GM18498 (cell line): ENCODE data around the gene PLA2G2A.
"Not testable (repeated sequence)": the region's sequence is repeated elsewhere in the genome, so short reads cannot be mapped to it uniquely, and the experiment has no call there.

Experiments
- ATAC-seq: cut with Tn5 transposase; IDR thresholded peaks from one replicate; pipeline ENCODE4 v1.9.1; 2021; ENCODE audit warnings: mild to moderate bottlenecking, moderate library complexity; ENCODE audit not compliant: unreplicated experiment

The PLA2G2A gene, protein sequence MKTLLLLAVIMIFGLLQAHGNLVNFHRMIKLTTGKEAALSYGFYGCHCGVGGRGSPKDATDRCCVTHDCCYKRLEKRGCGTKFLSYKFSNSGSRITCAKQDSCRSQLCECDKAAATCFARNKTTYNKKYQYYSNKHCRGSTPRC

DNA sequence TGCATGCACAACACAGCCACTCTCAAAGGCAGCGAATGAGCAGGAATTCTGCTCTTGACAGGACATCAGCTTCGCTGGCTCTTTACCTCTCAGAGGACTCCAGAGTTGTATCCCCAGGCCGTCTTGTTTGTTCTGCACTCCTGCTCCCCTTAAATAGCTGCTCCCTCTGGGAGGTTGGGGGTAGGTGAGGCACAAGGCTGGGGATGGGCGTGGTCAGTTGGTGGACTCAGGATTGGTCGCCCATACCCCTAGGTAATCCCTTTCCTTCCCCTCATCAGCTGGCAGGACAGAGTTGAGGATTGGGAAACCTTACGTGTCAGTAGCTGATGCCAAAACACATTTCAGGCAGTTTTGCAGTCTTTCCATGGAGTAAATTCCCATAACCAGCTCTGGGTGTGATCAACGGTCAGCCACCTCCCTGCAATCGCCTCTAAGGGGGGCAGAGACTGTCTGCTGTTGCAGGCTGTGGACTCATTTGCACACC, at the start of gene PLA2G2A:
PLA2G2A (minus strand) TSS at position 125 of the 484 bp plus-strand sequence. CDS start 845 bp downstream, outside the sequence.
- no peak for ATAC-seq

DNA sequence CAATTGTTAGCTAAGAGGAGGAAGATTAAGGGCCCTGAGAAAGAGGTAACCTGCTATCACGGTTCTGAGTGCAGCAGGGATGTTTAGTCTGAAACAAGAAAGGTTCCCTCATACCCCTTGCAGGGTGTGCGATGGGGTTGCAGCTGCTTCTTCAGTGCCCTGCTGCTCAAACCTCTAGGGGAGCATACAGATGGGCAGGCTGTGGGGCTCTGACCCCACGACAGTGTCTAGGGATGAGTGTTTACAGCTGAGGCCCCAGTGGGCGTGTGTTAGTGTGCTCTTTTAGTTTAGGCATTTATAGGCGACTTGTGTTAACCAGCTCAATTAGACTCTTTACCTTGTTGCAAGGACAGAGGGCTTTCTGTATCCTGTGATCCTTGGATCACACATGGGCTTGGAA, 49.3 kb upstream of the PLA2G2A start:
- ATAC-seq: no peak

DNA sequence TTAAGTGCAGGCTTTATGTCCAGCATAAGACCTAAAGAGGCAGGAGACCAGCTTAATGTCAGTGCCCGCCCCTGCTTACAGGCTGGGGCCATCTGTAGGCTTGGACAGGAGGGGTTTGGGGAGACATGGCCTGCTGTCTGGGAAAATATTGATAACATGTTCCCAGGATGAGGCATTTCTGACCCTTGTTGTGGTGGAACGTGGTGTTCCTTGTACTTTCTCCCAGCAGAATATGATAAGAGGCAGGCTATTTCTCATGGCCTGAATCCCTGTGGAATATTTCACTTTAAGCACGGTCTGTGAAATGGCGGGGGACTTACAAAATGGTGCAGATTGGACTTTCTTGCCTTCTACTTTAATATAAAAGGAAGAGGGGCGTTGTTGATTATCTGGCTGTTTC, 48.7 kb upstream of the PLA2G2A start:
- ATAC-seq: no peak

DNA sequence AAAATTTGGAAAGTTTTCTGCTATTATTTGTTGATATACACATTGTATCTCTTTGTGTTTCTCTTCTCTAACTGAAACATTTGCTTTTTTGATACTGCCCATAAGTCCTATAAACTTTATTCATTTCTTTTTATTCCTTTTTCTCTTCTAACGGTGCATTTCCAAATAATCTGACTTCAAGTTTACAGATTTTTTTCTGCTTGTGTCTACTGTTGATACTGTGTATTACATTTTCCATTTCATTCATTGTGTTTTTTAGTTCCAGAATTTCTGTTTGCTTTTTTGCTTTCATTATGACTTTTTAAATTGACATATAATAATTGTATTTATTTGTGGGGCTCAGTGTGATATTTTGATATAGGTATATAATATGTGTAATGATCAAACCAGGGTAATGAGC, 38.3 kb upstream of the PLA2G2A start:
- ATAC-seq: no peak

DNA sequence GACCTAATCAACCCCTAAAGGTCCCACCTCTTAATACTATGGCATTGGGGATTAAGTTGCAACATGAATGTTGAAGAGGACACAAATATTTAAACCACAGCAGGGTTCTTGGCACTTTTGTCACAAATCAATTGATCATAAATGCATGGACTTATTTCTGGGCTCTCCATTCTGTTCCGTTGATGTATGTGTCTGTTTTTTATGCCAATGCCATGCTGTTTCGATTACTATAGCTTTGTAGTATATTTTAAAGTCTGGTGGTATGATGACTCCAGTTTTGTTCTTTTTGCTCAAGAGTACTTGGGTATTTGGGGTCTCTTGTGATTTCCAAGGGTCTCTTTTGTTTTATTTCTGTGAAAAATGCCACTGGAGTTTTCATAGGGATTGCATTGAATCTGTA, 34.7 kb upstream of the PLA2G2A start:
- ATAC-seq: no peak

DNA sequence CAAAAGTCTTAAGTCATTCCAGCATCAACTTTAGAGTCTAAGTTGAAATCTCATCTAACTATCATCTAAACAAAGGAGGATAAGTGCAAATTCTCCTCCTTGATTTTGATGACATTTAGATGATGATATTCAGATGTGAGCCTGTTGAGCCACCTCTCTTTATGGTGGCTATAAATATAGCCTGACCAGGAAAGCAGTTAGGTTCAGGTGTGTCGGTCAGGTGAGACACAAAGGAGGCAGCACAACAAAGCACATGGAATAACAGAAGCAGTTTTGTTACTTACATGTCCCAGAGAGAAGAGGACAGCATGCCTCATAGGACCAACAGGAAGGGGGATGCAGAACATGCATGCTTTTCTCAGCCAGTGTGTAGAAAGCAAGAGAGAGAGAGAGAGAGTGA, 30.6 kb upstream of the PLA2G2A start:
- no peak for ATAC-seq

DNA sequence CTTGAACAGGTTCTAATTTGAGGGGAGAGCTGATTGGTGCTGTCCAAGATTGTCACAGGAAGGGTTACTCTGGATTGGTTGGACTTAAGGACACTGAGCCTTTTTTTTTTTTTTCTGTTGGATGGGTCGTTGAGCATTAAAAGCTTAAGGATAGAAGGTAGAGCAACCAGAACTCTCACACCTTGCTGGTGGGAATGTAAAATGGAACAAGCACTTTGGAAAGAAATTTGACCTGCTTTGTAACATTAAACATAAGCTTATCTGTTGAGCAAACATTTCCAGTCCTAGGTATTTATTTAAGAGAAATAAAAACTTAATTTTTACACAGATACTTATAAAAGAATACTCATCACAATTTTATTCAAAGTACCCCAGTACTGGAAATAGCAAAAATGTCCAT, 29.8 kb upstream of the PLA2G2A start:
- no peak for ATAC-seq

DNA sequence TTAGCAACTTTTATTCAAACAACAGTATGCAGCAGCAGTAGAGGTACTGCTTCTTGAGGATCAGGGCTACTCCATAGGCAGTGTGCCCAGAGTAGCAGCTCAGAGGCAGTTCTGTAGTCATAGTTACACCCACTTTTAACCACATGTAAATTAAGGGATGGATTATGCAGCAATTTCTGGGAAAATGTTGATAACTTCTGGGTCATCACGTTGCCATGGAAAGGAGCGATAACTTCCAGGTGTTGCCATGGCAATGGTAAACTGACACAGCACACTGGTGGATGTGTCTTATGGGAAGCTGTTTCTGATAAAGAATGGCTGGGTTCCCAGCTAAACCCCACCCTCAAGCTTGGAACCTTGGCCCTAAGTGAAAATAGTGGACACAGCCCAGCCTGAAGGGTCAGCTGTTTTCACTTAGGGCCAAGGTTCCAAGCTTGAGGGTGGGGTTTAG, 29.0 kb upstream of the PLA2G2A start:
- ATAC-seq: no peak

DNA sequence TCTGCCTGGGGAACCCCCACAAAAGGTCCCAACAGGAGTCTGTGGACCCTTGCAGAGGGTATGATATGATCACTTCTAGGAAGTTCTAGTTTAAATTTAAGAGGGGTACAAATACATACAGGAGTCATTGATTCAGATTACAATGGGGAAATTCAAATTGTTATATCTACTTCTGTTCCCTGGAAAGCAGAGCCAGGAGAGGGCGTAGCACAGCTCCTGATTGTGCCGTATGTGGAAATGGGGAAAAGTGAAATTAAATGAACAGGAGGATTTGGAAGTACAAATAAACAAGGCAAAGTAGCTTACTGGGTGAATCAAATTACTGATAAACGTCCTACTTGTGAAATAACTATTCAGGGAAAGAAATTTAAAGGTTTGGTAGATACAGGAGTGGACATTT, 19.4 kb upstream of the PLA2G2A start:
- not testable (repeated sequence) for ATAC-seq

DNA sequence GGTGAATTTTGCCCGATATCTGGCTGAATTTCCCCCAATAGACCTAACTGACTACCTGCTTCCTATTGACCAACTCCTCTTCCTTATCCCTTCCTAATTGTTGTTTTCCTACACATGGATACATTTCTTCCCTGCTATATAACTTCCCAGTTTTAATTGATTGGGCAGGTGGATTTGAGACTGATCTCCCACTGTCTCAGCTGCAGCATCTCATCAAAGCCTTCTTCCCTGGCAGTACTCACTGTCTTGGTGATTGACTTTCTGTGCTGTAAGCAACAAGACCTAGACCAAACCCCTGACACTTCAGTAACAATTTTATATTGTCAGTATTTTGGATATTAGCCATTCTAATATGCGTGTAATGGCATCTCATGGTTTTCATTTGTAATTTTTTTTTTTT, 11.3 kb upstream of the PLA2G2A start:
- ATAC-seq: no peak

DNA sequence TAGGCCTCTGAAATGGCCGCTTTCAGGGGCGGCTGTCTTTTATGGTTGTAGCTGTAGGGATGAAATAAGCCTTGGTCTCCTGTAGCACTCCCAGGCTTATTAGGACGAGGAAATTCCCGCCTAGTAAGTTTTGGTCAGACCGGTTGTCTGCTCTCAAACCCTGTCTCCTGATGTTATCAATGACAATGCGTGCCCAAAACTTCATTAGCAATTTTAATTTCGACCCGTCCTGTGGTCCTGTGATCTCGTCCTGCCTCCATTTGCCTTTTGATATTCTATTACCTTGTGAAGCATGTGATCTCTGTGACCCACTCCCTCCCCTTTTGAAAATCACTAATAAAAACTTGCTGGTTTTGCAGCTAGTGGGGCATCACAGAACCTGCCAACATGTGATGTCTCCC, 10.8 kb upstream of the PLA2G2A start:
- not testable (repeated sequence) for ATAC-seq

DNA sequence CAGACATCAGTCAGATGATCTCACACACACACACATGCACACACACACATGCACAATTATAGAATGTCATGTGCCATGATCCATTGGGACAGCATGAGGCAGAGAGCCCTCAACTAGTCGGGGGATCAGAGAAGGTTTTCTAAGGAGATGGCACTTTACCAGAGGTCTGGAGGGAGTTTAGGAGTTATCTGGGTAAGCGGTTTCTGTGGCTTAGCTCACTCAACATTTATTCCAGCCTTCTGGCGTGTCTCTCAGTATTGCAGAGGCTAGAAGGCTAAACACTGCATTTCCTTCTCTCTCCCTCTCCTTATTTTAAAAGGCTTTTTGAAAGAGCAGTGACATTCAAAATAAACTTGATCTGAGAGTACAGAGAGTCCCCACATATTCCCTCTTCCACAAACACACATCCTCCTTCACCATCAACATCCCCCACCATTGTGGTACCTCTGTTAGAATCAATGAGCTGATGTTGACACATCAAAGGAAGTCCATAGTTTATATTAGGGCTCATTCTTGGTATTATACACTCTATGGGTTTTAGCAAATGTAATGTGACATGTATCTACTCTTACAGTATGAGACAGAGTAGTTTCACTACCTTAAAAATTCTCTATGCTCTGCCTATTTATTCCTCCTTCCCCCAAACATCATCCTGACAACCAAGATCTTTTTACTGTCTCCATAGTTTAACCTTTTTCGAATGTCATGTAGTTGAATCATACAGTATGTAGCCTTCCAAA, 9.0 kb upstream of the PLA2G2A start:
- no peak for ATAC-seq

DNA sequence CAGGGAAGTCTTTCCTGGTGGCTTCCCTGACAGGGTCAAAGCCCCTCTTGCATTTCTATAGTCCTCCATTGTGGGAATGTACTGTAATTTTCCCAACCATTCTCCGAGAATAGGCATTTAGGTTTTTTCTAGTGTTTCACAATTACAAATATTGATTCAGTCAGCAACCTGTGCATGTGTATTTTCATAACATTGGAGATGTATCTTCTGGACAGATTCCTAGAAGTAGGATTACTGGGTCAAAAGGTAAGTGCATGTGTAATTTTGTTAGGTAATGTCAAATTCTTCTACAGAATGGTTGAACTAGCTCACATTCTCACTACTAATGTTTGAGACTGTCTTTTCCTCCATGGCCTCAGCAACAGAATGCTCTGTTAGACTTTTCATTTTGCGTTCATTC, 8.3 kb upstream of the PLA2G2A start:
- ATAC-seq: no peak

DNA sequence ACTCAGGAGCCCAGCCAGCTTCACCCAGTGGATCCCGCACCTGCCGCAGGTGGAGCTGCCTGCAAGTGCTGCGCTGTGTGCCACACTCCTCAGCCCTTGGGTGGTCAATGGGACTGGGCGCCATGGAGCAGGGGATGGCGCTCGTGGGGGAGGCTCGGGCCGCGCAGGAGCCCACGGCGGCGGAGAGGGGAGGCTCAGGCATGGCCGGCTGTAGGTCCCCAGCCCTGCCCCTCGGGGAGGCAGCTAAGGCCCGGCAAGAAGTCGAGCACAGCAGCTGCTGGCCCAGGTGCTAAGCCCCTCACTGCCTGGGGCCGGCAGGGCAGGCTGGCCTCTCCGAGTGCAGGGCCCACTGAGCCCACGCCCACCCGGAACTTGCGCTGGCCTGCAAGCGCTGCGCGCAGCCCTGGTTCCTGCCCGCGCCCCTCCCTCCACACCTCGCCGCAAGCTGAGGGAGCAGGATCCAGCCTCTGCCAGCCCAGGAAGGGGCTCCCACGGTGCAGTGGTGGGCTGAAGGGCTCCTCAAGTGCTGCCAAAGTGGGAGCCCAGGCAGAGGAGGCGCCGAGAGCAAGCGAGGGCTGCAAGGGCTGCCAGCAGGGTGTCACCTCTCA, 5.1 kb upstream of the PLA2G2A start:
- not testable (repeated sequence) for ATAC-seq

DNA sequence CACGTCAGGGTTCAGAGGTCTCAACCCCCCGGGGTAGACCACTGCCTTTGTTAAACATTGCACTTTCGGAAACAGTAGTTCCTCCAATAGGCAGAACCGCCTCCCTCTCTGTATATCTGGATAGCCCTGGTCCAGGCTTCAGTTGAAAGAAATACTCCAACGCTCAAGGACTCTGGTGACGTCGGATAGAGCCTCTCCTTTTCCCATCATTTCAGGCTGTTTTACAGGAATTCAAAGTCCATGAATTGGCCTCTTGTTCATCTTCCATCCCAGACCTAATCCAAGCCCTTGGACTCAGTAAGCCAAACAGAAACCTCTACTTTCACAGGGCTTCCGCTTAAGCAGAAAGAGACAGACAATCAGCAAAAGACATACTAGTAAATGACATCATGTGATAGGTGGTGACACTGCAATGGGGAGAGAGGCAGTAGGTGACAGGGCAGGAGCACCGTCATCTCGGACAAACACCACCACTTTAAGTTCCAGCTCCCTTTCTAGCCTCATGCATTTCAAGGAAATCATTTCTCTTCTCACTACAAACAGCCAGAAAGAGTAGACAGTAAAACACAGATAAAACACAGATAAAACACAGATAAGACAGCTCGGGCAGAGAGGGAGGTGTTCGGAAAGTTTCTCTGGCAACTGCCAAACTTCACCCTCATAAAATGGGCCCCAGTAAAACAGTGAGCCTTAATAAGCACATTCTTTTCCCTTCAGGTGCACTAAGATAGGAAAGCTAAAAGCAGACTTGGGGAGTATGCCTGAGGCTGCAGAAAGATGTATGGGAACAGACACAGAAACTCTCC, 2.3 kb upstream of the PLA2G2A start:
- ATAC-seq: no peak

DNA sequence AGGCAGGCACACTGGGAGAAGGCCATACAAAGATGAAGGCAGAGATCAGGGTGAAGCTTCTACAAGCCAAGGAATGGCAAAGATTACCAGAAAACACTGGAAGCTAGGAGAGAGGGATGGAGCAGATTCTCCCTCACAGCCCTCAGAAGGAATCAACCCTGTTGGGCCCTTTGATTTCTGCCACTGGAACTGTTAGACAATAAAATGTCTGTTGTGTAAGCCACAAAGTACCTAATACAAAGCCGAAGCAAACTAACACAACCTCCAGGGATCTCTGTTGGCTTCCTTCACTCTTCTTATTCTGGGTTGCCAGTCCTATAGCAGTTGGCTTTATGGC, 1.7 kb upstream of the PLA2G2A start:
- ATAC-seq: no peak

DNA sequence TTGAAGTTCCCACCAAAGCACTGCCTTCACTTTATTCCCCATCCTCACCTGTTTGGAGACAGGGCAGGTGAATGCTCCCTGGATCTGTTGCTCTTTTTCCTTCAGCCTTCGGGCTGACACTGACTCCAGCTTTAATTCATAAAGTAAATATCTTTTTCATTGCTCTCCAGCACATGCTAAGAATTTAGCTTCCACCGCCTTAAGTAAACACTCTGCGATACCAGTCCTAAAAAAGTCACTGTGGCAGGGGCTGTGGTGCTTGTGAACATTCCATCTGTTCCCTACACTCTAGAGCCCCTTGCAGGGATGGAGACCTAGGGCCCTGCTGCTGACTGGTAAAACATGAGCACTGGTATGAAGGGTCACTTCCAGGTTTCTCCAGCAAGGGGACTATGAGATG, 896 bp upstream of the PLA2G2A start:
- no peak for ATAC-seq

DNA sequence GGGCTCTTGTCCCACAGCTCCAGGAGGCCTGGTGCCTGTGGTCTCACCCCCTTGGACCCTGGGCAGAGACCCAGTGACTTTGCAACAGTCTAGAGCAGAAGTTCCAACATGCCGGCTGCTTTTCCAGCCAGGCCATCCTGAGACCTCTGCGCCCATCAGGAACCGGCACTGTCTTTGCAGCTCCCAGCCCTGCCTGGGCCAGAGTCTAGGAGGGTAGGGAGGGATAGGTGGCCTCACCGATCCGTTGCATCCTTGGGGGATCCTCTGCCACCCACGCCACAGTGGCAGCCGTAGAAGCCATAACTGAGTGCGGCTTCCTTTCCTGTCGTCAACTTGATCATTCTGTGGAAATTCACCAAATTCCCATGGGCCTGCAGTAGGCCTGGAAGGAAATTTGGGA, 1.3 kb downstream of the PLA2G2A start:
- ATAC-seq: no peak

DNA sequence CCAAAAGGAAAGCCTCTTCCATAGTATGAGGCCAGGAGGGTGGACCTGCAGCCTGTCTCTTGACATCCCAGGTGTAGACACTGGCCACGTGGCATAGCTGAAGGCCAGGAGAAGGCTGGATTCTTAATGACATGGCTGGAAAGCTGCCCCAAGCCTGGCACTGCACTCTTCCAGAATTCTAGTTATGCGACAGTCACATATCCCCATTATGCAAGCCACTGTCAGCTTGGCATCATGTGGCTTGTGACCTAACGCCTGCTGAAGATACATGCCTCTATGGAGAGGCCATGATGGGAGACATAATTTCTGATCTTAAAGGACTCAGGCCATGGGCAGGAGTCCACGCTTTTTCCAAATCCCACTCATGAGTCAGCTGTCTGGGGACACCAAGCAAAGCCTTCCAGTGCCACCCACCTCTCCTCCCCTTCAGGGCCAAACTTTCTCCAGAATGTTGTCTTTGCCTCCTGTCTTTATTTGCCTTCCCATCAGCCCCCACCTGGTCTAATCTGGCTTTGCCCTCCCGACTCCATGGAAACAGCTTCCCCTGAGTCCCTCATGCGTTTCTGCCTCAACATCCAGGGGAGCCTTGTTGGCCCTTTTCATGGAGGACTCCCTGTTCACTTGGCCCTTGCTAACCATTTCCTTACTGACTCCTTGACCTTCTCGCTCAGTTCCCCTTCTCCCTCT, 3.0 kb downstream of the PLA2G2A start:
- no peak for ATAC-seq

DNA sequence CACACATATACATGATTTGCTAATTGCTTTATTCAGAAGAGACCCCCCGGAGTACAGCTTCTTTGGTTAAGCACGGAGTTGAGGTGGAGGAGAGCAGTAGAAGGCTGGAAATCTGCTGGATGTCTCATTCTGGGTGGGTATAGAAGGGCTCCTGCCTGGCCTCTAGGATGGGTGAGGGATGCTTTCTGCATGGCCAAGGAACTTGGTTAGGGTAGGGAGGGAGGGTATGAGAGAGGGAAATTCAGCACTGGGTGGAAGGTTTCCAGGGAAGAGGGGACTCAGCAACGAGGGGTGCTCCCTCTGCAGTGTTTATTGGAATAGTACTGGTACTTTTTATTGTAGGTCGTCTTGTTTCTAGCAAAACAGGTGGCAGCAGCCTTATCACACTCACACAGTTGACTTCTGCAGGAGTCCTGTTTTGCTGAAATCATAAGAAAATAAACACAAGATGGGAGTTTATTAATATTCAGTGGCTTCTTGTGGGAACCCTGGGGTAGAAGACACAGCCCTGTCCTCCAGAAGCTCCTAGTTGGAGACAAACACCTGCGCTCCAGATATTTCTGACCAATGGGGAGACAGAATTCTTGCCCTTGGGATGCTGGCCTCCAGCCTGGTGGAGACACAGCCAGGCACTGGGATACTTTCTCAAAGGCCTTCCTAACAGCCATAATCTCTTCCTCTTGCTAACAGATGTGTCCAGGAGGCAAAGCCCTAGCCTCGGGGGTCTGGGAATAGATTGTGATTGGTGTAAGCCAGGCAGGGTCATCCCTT, 3.8 kb downstream of the PLA2G2A start:
- no peak for ATAC-seq
